GM10266 (cell line): ENCODE data around the gene BCL10.

Experiments
- DNase-seq: peaks from one replicate; pipeline ENCODE4 v3.0.0; 2012; ENCODE audit errors: extremely low spot score
- TF ChIP-seq, protein P1 (sequence below): IDR thresholded peaks from 2 replicates; pipeline ENCODE4 v1.5.1; 2012; ENCODE audit warnings: mild to moderate bottlenecking, low read depth; ENCODE audit not compliant: control insufficient read depth, insufficient read depth; ENCODE audit errors: missing control alignments

BCL10 gene

GRCh38 chr1:85230305-85230977 is 46.0 kb downstream of the BCL10 start:
- TF ChIP-seq, protein P1, sequence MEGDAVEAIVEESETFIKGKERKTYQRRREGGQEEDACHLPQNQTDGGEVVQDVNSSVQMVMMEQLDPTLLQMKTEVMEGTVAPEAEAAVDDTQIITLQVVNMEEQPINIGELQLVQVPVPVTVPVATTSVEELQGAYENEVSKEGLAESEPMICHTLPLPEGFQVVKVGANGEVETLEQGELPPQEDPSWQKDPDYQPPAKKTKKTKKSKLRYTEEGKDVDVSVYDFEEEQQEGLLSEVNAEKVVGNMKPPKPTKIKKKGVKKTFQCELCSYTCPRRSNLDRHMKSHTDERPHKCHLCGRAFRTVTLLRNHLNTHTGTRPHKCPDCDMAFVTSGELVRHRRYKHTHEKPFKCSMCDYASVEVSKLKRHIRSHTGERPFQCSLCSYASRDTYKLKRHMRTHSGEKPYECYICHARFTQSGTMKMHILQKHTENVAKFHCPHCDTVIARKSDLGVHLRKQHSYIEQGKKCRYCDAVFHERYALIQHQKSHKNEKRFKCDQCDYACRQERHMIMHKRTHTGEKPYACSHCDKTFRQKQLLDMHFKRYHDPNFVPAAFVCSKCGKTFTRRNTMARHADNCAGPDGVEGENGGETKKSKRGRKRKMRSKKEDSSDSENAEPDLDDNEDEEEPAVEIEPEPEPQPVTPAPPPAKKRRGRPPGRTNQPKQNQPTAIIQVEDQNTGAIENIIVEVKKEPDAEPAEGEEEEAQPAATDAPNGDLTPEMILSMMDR, result peak; percentile 21
- DNase-seq, result no peak

DNA sequence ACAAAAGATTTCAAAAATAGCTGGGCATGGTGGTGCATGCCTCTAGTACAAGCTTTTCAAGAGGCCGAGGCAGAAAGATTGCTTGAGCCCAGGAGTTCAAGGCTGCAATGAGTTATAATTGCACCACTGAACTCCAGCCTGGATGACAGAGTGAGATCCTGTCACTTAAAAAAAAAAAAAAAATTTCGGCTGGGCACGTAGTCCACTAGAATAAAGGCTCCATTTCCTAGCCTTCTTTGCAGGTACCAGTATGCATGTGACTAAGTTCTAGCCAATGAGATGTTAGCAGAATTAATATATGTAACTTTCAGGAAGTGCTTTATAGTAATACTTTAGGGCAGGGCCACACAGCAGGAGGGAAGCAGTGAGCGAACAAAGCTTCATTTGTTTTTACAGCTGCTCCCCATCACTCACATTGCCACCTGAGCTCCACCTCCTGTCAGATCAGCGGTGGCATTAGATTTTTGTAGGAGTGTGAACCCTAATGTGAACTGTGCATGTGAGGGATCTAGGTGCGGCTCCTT is 46.8 kb downstream of the BCL10 start:
- DNase-seq, result no peak
- TF ChIP-seq, protein P1, result no peak

DNA sequence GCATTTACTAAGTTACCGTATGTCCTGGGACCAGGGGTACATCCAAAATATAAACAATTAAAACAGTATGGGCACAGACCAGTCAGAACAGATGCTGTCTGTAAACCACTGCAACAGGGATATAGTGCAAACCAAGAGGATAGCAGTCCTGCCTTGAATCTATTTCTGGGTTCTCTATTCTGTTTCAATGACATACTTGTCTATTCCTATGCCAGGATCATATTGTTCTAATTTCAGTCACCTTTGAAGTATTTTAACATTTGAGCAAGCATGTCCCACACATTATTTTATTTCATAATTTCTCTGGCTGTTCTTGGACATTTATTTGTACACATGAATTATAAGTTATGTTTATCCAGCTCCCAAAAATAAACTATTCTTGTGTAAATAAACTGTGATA is 47.5 kb downstream of the BCL10 start:
- DNase-seq, result no peak

DNA sequence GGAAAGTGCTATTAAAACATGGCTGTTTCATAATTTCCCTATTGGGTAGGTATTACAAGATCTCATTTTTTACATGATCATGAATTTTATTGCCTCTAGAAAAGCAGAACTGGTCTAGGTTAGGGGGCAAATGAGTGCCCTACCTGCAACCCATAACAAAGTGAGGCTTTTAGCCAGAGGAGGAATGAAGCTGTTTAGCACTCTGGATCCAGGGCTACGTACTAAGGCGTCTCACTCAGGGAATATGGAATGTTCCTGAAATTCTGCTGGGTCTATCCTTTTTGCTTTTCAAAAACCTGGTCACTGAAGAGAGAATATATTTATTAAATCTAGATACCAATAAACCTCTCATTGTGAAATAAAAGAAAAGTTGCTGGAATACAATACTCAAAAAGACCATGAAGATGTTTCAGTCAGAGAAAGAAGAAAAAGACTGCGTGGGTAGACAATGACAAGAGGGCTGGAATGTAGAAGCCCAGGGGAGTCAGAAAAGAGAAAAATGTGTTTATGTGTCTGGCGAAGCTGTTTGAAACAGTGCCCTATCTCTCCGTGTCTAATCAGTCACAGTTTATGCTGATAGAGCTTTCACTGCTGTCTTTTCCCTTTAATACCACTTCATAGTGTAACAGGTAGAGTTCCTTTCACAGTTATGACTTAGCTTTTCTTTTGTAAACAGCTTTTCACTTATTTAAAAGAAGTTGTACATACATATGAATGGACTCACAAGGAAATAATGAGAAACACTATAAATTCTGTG is 50.6 kb downstream of the BCL10 start:
- TF ChIP-seq, protein P1, result no peak
- no peak for DNase-seq

More for the DNA sequence above, 47.5 kb downstream of the BCL10 start:
- TF ChIP-seq, protein P1, result no peak

DNA sequence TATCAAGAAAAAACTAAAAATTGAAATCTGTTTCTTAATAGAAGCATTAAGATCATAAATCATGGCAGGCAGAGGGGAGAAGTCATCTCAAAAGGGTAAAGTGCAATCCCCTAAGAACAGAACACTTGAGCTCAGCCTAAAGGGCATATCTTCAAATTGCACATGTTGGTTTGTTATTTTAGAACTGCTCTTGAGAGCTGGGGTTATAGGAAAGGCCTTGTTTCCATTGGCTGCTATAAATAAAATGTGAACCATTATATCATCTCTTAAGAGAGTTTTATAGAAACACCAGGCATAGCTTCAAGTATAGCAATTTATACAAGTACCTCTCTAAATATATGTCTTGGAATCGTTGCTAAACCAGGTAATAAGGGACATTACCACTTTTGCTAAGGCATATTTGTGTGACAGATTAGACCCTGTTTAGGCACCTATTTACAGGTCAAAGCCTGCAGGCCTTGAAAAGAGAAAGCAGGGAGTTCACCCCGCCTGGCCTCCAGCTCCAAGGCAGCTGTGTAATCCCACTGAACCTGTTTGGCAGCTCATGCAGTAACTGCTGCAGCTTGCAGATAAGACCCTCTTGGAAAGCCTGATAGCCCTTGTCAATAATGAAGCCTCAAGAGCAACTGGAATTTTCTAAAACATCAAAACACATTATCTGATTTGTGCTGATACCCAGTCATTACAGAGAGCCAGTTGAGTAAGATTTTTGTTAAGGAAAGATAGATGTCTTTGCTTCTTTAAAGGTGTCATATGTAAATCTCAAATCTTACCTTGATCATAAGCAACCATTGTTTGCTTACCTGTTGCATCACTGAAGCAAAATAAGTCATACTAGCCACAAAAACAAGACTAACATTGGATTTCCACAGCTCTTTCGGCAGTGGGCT is 51.5 kb downstream of the BCL10 start:
- TF ChIP-seq, protein P1, result no peak
- DNase-seq, result no peak

DNA sequence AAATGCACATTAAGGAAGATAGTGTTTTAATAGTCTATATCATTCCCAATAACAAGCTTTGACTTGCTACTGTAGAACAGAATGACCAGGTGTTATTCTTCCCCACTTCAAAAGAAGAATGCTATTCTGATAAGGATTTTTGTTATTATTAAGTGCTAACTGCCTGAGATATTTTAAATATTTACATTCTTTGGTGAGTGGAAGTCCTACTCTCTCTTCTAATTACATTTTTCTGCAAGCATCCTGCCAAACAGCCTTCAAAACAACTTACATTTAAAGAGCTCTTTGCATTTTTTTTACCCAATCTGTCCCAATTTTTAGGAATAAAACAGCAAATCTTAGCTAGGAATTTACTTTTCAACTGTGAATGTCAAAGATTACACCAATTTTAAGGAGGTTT is 52.1 kb downstream of the BCL10 start:
- TF ChIP-seq, protein P1, result no peak
- DNase-seq, result no peak

GRCh38 chr1:85223334-85223733 is 53.1 kb downstream of the BCL10 start:
- TF ChIP-seq, protein P1, result no peak
- DNase-seq, result no peak
